Omental fat pad (tissue), 4 donors: ENCODE data around the gene BLOC1S1. TPM values are rescaled to one million over a fixed set of nuclear protein-coding genes. Genes with fewer than 3 reads are reported as not detected.

Experiments used
- ATAC-seq: fragments of 150-250 bp; one replicate; pipeline ENCODE4 v1.9.1; 2016; ENCODE audit warnings: mild to moderate bottlenecking, moderate library complexity; ENCODE audit not compliant: low FRiP score
- DNase-seq: peaks from one replicate; pipeline ENCODE4 v3.0.0-alpha.2; 2019; ENCODE audit warnings: low spot score
- CTCF ChIP-seq, 3 donors: fragments of 450-650 bp; IDR thresholded peaks; one replicate each; pipeline ENCODE4 v1.5.1; 2016 to 2017; ENCODE audit warnings: antibody characterized with exemption in 3 of 3, mild to moderate bottlenecking in 3 of 3, moderate library complexity in 2 of 3
- total RNA-seq, 4 donors: library from RNA; depleted of rRNA; stranded (reverse); fragments of >200 nt; gene quantifications; one replicate each; pipeline ENCODE4 v1.1.0, GENCODE V29; 2016

BLOC1S1 gene
- total RNA-seq, 4 donors from 2014 or later = 168 to 247 (median 213) TPM

- ATAC-seq (no peak), DNase-seq (no peak)
- TF ChIP-seq CTCF (IDR thresholded peaks at IDR 0.05) = no peak
These were observed 3.0 kb upstream of the BLOC1S1 start for GRCh38 chr12:55712700-55713415.

DNA sequence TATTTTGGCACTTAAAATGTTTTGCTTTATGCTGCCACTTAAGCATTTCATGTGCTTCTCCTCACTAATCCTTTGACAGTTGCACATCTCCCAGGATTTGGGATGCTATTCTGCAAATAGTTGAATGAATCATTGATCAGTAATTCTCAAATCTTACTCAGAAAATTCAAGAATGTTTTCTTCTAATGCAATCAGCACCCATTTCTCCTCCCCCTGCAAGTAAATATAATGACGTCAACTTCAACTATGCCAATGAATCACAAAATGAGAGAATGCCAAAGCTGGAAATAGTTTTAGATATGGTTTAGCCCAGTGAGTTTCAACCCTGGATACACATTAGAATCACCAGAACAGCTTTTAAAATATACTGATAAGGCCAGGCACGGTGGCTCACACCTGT is 2.1 kb upstream of the BLOC1S1 start:
- DNase-seq (no peak), ATAC-seq (peak; percentile 6)
- TF ChIP-seq CTCF (IDR thresholded peaks at IDR 0.05) = no peak

DNA sequence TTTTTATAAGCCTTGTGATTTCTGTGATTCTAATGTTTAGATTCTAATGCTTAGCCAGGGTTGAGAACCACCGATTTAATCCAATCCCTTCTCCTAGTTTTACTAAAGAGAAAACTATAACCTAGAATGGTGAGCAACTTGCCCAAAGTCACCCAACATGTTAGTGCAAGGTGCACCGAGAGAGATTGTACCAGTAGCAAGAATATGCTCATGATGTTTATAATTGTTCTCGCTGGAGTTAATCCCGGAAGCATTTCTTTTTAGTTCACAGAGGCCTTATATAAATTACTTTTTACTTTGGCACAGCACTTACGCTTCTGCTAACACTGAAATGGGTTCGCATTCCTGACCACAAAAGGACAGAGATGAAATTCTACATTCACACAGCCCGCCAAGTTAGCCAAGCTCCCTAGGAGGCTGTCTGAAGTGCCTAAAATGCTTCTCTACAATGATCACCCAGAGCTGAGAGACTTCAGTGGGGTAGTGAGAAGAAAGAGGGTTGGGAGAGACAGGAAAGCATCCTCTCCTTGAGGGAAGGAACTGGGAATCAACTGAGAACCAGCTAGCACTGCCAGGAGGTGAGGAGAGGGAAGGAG is 579 bp upstream of the BLOC1S1 start:
- TF ChIP-seq CTCF (IDR thresholded peaks at IDR 0.05) = no peak
- no peak for ATAC-seq

GRCh38 chr12:55716582-55716957 is 724 bp downstream of the BLOC1S1 start:
- no peak for ATAC-seq
- no peak for TF ChIP-seq CTCF (IDR thresholded peaks at IDR 0.05)
- DNase-seq = no peak

More for the DNA sequence above, 579 bp upstream of the BLOC1S1 start:
- DNase-seq = no peak

GRCh38 chr12:55717011-55718007 is 1.5 kb downstream of the BLOC1S1 start:
- no peak for DNase-seq
- peak; percentile 49 for ATAC-seq
- TF ChIP-seq CTCF (IDR thresholded peaks at IDR 0.05) = no peak

DNA sequence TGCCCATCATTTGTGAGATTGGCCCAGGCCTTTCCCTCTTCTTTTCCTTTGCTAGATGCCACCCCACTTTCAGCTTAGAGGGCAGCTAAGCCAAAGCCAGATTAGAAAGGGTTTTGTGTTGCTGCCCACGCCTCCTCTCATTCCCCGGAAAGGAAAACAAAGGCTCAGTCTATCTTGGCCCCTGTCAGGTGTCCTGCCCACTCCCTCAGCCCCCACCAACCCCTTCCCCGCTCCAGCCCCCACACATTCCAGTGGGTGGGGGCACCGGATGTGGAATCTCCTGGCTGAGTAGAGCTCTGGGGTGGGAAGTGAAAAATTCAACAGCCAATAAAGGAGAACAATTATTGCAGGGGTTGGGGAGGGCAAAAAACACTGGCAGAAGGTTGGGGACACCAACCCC is 2.2 kb downstream of the BLOC1S1 start:
- TF ChIP-seq CTCF (IDR thresholded peaks at IDR 0.05) = no peak
- ATAC-seq = no peak
- DNase-seq = no peak
